HG03280 (cell line): ENCODE measurements around the gene IDH2.
A peak's percentile ranks its signal among the peaks of the same experiment; 100 is the strongest.
"Not testable (repeated sequence)": the region's sequence is repeated elsewhere in the genome, so short reads cannot be mapped to it uniquely, and the experiment has no call there.

ENCODE experiments used
- ATAC-seq: cut with Tn5 transposase; IDR thresholded peaks from one replicate; pipeline ENCODE4 v1.9.1; 2021; ENCODE audit warnings: mild to moderate bottlenecking, moderate library complexity; ENCODE audit not compliant: unreplicated experiment

Gene IDH2

DNA sequence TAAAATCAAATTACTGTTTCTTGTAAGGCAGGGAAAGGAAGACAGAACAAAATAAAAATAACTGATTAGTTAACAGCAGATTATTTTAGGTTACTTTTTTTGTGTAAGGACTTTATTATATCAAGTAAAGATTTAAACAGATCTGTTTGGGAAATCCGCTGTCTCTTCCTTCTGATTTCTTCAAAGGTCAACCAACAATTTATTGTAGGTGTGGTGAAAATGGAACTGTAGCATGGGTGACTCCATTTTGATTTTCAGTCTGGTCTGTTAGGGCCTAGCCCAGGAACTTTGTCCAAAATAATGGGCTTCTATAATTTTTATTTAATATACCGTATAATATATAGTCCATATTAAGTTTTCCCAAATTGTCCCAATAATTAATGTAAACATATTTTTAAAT is 13.5 kb upstream of the IDH2 start:
- ATAC-seq = no peak

DNA sequence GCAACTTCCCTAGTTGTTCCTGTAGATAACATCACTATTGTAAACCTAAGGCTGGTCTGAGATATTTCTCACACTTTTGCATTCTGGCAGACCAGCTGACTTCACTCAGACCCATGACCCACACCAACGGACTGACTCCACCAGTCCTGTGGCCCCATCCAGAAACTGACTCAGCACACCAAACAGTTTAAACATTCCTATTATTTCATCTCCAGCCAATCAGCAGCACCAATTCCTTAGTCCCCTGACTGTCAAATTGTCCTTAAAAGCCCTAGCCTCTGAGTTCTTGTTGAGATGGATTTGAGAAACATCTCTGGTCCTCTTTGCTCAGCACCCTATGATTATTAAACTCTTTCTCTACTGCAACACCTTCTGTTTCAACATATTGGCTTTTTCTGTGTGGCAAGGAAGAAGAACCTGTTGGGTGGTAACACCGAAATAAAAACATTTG is 12.2 kb upstream of the IDH2 start:
- ATAC-seq = no peak

DNA sequence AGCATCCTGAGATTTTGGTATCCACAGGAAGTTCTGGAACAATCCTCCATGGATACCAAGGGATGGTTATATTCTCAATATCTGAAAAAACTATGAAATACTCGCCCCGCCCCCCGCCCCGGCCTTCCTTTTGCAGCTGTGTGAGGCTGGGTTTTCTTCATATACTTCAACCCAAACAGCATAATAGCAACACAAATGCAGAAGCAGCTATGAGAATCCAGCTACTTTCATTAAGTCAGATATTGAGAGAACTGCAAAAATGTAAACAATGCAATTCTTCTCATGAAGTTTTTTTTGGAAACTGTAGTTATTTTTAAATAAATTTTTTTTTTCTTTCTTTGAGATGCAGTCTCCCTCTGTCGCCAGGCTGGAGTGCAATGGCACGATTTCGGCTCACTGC is 10.9 kb upstream of the IDH2 start:
- ATAC-seq = no peak

DNA sequence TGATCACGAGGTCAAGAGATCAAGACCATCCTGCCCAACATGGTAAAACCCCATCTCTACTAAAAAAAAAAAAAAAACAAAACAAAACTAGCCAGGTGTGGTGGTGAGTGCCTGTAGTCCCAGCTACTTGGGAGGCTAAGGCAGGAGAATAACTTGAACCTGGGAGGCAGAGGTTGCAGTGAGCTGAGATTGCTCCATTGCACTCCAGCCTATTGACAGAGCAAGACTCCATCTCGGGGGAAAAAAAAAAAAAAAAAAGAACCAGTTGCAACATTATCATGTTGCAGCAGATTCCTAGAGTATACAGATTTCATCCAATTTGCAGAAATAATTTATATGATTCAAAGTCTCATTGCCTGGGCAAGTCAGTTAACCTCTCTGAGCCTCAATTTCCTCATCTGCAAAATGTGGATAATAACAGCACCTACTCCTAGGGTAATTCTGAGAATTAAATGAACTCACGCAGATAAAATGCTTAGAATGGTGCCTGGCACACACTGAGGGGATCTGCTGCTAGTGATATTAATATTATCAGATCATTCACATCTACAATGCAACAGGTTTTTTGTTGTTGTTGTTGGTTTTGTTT is 7.0 kb upstream of the IDH2 start:
- not testable (repeated sequence) for ATAC-seq

DNA sequence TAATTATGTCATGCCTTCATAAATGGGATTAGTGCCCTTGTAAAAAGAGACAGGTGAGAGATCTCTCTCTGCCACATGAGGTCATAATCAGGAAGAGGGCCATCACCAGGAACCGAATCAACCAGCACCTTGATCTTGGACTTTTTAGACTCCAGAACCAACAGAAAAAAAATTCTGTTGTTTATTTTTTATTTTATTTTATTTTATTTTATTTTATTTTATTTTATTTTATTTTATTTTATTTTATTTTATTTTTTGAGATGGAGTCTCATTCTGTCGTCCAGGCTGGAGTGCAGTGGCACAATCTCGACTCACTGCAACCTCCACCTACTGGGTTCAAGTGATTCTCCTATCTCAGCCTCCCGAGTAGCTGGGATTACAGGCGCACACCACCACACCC is 5.8 kb upstream of the IDH2 start:
- not testable (repeated sequence) for ATAC-seq

DNA sequence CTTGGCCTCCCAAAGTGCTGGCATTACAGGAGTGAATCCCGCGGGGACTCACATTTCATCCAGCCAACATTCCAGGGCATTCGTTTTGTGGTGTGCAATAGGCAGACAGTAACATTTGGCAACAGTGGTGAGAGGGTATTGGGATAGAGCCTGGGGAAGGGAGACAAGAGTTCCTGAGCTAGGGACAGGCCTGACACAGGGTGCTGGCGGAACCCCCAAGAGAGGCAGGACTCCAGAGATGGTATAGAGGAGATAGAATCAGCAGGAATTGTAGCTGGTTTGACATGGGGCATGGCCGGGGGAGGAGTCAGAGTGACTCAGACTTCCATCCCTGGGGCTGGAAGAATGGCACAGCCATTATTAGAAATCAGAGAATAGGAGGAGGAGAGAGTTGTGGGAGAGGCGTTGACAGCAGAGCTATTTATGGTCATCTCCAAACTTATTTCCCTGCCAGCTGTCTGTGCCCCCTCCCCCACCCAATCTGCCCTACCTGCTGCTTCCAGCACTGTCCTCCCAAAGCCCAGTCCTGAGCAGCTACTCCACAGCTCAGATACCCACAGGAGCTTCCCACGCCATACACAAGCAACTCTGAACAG is 4.4 kb upstream of the IDH2 start:
- no peak for ATAC-seq

DNA sequence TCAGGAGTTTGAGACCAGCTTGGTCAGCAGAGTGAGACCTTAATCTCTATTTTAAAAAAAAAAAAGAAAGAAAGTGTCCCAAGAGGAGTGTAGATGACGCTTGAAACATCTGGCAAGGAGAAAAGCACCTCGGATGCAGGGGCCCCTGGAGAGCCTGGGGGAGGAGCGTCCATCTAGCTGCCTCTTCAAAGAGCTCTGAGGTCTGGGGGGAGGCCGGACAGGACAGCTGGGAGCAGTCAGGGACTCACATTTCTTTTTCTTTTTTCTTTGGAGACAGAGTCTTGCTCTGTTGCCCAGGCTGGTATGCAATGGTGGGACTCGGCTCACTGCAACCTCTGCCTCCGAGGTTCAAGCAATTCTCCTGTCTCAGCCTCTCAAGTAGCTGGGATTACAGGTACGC is 3.3 kb upstream of the IDH2 start:
- ATAC-seq = no peak

DNA sequence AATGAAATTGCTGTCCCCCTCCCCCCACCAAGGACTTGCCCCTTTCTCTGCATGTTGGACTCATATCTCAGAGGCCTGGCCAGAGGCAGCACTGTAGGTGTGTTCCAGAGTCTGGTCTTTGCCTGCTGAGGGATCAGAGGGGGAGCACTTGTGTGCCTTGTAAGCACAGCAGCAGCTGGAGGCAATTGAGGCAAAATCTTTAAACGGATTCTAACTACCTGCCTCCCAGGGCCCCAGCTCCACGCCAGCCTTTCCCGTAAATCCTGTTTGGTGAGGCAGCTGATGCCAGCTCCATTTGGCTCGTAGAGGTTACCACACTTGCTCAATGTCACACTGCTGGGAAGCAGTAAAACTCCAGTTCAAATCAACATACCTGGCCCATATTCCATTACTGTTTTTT is 2.3 kb upstream of the IDH2 start:
- no peak for ATAC-seq

DNA sequence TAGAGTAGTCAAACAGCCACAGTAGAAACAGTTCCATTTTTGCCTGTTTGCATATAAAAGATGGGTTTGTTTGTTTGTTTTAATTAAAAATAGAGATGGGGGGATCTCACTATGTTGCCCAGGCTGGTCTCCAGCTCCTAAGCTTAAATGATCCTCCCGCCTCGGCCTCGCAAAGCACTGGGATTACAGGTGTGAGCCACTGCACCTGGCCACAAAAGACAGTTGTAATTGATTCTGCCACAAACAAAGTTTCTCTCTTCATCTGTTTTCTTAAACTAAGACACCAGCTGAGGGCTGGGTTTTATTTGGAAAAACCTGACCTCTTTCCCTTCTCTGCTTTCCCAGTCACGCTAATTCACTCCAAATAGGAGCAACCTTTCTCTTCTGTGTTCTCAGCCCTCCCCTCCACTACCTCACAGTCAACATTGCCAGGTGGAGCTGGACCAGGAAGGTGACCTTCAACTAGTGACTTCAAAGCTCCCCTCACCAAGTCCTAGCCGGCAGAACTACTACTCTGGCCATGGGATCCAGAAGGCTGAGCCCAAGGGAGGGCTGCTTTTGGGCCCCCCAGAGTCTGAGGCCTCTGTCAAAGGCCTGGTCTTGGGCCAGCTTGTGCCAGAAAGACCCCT is 1.5 kb upstream of the IDH2 start:
- no peak for ATAC-seq

DNA sequence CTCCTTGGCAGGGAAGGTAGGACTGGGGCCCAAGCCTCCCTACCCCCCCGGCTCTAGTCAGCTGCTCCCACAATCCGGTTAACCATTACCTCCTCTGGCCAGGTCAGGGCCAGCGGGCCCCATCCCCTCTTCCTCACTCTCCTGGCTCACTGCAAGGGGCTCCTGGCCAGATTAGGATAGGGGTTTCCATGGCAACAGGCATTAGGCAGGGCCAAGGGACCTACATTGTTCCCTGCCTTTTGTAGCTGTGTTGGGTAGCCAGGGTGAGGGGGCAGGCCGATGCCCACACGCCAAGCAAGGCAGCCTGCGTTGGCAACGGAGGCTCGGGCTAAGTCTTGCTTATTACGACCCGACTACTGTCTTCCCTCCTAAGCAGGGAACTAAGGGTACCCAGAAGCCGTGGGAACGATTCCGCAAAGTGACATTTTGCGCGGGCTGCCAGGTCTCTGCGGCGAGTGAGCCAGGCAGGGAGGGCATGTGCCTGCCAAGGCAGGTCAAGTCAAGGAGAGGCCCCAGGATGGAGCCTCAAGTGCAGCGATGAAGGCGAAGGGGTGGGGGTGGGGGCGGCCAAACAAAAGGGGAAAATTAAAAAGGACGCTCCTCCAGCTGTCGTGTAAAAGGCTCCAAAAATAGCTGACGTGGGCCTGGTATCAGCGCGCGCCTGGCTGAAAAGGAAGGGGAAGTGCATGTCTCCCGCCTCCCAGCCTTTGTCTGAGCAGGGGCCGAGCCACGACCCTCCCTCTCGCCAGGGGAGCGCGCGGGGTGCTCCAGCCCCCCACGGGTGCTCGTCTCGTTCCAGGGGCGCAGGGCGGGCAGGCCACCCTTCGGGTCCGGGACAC is 919 bp downstream of the IDH2 start:
- ATAC-seq = no peak

DNA sequence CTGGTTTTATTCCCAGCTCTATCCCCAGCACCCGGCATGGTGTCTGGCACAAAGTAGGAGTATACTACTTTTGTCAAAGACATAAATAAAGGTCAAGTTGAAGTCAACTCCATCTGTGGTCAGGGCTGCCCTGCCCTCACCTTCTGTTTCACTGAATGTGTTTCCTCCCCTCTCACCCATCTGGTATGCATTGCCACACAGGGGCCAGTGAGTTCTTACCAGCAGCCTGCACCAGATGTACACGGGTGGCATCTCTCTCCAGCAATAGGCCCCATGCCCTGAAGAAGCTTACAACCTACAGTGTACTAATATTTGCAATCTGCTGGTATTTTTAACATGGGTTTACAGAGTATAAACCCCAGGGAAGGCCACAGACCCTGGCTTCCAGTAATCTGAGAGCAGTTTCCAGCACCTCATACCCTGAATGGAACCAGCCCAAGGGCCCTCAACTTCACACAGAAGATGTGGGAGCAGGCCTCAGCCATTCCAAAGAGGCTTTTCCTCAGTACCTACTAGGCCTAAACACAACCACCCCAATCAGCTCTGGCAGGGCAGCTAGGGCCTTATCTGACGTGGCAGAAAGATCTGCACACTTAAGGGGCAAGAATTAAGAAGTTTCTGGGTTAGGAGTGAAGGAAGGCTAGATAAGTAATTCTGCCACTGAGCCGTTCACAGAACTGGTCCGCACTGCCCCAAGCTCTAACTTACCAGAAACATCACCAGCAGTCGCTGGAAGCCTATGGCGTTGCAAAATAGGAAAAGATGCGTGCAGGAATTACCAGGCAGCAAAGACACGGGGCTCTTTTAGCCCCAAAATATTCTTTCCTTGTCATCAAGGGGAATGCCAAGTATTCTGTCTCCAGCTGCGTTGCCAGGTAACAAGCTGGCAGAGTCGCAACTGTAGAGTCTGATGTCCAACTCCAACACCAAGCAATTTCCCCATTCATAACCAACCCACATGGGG is 2.1 kb downstream of the IDH2 start:
- no peak for ATAC-seq

DNA sequence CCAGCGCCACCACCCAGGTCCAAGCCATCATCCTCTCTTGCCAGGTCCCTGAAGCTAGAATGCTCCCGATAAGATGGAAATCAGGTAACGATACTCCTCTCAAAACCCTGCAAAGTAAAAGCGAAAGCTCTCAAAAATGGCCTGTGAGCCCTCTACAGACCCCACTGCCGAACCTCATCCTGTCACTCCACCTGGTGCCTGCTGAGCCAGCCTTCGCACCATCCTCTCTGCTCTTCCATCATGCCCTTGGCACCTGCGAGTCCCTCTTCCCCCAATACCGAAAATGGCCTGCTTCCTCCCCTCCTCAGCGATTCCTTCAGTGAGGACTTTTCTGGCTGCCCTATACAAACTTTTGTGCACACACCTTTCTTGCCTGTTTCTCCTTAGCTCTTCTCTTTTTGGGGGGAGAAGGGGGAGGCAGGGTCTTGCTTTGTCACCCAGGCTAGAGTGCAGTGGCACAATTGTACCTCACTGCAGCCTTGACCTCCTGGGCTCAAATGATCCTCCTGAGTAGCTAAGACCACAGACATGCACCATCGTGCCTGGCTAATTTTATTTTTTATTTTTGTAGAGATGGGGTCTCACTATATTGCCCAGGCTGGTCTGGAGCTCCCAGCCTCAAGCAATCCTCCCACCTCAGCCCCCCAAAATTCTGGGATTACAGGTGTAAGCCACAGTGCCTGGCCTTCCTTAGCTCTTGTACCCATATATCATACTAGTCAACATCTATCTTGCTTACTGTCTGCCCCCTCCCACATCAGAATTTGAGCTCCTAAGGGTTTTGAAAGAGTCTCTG is 3.0 kb downstream of the IDH2 start:
- ATAC-seq = no peak

DNA sequence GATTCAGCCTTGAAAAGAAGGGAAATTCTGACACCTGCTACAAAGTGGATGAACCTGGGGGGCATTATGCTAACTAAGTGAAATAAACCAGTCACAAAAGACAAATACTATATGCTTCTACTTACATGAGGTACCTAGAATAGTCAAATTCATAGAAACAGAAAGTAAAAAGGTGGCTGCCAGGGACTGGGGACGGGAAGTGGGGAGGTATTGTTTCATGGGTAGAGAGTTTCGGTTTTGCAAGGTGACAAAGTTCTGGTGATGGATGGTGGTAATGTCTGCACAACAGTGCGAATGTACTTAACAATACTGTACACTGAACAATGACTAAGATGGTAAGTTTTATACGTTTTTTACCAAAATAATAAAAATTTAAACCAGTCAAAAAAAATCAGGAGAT is 4.8 kb downstream of the IDH2 start:
- ATAC-seq = peak; percentile 49

DNA sequence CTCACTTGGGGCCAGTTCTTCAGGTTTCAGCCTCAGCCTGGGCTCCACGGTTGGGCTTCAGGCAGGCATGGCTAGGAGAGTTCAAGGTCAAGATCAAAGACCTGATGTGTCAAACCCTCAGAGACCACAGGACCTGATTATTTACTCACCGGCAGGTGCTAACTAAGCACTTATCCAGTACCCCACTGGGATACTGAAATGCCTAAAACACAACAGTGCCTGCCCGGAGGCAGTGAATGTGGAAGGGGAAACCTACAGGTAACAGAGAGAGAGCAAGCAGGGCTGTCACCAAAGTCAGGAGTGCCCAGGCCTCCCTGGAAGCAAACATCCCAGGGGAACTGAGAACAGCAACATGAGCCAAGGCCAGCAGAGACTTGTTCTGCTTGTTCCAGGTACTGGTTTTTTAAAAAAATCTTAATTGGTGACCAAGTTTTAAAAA is 6.7 kb downstream of the IDH2 start:
- no peak for ATAC-seq

DNA sequence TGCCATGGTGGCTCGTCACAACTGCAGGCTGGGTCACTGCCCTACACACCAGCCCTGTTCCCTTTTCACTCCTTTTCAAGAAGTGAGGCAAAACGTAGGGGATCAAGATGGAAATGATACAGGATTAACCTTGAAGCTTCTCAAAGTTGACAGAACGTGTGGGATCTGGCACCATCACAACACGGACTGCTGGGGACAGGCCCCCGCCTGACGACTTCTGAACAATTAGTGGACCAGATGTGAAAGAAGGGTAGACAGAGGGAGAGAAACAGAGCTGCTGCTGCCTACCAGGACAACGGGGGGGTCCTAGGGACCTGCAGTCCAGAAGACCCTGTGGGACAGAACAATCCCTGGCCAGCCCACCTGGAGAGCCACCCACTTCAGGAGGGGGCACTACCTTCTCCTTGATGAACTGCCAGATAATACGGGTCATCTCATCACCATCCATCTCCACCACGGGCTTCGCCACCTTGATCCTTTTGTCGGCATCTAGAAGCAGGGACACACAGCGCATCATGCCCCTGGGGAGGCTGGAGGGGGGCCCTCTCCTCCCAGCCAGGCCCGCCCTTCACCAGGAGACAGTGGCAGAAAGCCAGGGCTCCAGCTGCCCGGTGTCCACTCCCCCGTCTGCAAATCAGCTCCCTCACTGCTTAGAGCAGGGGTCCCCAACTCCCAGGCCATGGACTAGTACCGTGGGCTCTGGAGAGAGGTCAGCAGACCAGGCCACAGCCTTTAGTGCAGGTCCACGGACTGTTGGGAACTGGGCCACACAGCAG is 10.9 kb downstream of the IDH2 start:
- ATAC-seq = no peak

DNA sequence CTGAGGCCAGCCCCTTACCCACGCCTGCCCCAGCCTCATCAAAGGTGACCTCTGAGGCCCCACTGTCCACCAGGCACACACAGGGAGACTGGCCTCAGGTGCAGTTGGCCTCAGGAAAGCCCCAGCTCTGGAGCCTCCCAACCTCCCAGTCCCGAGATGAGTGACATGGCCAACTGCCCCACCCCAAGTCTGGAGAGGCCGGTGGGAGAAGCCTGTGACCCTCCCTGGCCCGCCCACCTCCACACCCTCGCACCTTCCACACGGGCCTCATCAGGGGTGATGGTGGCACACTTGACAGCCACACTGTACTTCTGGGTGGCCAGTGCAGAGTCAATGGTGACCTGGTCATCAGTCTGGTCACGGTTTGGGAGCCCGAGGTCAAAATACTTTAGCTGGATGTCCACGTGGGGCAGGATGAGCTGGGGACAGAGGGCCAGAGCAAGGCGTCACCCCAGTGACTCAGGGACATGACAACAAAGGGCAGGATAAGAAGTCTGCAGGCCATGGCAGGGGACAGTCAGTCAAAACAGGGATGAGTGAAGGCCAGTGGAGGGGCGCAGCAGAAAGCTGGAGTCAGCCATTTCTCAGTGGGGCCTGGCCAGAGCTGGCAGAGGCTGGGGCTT is 11.9 kb downstream of the IDH2 start:
- ATAC-seq = no peak

DNA sequence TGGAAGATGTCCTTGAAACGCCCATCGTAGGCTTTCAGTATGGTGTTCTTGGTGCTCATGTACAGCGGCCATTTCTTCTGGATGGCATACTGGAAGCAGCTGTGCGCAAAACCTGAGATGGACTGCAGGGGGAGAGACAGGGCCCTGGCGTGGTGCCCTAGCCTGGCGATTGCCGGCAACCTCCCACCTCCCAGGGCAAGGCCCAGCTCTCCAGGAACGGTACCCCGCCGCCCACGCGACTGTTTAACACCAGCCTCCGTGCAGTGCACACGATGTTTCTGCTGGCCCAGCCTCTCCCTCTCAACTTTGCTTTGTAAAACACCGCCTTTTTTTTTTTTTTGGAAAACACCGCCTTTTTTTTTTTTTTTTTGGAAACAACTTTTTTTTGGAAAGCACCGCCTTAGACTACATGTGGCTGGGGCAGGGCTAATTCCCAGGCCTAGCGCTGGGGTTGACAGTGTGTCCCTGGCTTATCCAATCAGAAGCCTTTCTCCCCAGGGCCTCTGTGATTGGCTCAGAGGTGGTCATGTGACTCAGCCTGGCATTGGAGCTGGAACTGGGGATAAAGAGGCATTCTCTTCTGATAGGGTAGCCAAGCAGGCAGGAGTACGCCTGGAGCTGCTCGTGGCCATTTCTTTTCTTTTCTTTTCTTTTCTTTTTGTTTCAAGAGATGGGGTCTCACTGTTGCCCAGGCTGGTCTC is 14.7 kb downstream of the IDH2 start:
- ATAC-seq = no peak

DNA sequence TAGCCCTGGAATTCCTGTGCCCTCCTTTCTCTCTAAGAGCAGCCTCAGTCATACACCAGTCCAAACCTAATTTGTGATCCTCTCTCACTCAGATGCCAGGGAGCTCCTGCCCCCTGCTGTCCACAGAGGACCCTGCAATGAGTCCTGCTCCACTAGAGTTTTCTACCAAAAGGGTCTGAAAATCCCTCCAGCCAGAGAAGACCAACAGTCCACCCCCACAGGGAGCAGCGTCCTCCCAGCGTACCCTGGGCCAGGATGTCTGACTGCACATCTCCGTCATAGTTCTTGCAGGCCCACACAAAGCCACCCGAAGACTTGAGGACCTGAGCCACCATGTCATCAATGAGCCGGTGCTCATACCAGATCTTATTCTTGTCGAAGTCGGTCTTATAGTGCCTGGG is 15.4 kb downstream of the IDH2 start:
- ATAC-seq = no peak
